Testis (tissue), 2 donors: ENCODE results near the gene PAX8.

Experiments used
- POLR2A ChIP-seq: fragments of 450-650 bp; IDR thresholded peaks from one replicate; pipeline ENCODE4 v1.6.1; 2017; ENCODE audit warnings: antibody characterized with exemption, mild to moderate bottlenecking, moderate library complexity
- TF ChIP-seq, protein P1 (sequence below), 3 experiments: fragments of 450-650 bp in 2 of 3; fragments of 200-600 bp in 1 of 3; sonication (generic) in 1 of 3; IDR thresholded peaks; one replicate each; pipeline ENCODE4 v1.5.1; 2016 to 2019; ENCODE audit warnings: antibody characterized with exemption in 3 of 3, mild to moderate bottlenecking in 2 of 3, moderate library complexity in 1 of 3

DNA sequence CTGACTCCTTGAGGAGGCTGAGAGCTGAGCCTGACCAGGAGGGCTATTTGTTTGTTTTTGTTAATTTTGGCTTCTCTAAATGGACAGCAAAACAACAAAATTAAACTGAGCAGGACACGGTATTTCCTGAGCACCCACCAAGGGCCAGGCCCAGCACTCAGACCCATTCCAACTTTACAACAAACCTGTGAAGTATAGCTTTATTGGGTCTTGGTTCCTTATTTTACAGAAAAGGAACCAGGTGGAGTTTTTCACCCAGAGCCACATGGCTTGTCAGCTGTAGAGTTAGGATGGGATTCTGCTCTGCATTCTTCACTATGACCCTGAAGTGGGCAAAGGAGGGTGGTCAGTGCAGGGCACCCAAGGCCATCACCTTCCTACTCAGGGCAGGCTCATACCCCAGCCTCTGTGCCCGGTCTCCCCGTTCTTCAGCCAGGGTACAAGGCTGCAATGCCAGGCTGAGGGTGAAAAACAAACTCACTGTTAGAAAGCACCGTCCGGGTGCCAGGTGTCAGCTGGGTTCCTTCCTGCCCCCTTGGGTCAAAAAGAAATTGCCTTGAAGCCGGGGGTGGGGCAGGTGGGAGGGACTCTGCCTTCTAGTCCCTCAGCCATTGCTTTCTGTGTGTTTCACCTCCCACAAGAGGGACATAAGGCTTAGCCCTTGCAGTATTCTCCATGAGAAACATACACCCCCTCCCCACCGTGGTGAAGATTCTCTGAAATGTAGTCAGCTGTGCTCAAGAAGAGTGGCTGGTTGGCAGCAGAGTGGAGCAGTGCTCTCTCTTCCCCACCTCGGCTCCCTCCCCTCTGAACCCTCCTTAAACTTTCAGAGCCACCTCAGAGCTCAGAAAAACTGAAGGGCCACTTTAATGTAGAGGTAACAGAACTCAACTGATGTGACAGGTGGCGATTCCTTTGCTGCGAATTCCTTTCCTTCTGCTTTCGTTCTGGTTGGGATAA, 102.7 kb downstream of the PAX8 start:
- TF ChIP-seq, protein P1, sequence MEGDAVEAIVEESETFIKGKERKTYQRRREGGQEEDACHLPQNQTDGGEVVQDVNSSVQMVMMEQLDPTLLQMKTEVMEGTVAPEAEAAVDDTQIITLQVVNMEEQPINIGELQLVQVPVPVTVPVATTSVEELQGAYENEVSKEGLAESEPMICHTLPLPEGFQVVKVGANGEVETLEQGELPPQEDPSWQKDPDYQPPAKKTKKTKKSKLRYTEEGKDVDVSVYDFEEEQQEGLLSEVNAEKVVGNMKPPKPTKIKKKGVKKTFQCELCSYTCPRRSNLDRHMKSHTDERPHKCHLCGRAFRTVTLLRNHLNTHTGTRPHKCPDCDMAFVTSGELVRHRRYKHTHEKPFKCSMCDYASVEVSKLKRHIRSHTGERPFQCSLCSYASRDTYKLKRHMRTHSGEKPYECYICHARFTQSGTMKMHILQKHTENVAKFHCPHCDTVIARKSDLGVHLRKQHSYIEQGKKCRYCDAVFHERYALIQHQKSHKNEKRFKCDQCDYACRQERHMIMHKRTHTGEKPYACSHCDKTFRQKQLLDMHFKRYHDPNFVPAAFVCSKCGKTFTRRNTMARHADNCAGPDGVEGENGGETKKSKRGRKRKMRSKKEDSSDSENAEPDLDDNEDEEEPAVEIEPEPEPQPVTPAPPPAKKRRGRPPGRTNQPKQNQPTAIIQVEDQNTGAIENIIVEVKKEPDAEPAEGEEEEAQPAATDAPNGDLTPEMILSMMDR (IDR thresholded peaks at IDR 0.05), result no peak
- TF ChIP-seq POLR2A, result no peak
